Globus pallidus (tissue), 1 donor: ENCODE data around the gene AHNAK.
A peak's percentile ranks its signal among the peaks of the same experiment; 100 is the strongest.
"Not testable (repeated sequence)": the region's sequence is repeated elsewhere in the genome, so short reads cannot be mapped to it uniquely, and the experiment has no call there.

ENCODE experiments used
- DNase-seq: peaks from one replicate; pipeline ENCODE4 v3.0.0-alpha.2; 2015; ENCODE audit warnings: low spot score

Gene AHNAK, protein sequence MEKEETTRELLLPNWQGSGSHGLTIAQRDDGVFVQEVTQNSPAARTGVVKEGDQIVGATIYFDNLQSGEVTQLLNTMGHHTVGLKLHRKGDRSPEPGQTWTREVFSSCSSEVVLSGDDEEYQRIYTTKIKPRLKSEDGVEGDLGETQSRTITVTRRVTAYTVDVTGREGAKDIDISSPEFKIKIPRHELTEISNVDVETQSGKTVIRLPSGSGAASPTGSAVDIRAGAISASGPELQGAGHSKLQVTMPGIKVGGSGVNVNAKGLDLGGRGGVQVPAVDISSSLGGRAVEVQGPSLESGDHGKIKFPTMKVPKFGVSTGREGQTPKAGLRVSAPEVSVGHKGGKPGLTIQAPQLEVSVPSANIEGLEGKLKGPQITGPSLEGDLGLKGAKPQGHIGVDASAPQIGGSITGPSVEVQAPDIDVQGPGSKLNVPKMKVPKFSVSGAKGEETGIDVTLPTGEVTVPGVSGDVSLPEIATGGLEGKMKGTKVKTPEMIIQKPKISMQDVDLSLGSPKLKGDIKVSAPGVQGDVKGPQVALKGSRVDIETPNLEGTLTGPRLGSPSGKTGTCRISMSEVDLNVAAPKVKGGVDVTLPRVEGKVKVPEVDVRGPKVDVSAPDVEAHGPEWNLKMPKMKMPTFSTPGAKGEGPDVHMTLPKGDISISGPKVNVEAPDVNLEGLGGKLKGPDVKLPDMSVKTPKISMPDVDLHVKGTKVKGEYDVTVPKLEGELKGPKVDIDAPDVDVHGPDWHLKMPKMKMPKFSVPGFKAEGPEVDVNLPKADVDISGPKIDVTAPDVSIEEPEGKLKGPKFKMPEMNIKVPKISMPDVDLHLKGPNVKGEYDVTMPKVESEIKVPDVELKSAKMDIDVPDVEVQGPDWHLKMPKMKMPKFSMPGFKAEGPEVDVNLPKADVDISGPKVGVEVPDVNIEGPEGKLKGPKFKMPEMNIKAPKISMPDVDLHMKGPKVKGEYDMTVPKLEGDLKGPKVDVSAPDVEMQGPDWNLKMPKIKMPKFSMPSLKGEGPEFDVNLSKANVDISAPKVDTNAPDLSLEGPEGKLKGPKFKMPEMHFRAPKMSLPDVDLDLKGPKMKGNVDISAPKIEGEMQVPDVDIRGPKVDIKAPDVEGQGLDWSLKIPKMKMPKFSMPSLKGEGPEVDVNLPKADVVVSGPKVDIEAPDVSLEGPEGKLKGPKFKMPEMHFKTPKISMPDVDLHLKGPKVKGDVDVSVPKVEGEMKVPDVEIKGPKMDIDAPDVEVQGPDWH (N-terminal part only)

DNA sequence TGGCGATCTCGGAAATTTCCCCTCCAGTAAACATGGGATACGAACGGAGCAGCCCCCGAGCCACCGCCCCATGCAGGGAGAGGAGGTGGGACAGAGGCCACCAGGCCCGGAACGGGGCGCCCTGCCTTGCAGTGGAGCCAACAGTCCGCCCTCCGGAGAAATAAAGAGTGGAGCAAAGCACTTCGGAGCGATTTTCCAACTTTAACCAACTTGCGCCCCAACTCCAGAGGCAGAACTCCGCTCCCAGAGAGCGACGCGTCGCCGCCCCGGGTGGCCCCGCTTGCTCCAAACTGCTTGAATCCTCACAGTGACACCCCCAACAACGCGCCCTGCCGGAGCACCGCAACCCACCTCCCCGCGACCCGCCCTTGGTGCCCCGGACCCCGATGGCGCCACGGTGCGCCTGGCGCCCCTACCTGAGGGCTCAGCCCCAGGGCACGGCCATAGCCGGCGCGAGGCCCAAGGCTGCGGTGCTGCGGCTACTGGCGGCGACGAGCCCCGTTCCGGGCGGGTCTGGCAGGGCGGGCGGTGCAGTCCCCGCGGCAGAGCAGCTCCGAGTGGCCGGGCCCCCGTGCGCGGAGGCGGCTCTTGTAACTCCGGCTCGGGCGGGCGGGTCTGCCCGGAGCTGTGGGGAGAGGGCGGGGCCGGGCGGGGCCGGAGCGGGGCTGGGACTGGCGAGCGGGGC is at the start of gene AHNAK:
Gene AHNAK (minus strand): TSS at position 563 of the 685 bp plus-strand sequence. CDS start 10,708 bp downstream, outside the sequence.
- no peak for DNase-seq

DNA sequence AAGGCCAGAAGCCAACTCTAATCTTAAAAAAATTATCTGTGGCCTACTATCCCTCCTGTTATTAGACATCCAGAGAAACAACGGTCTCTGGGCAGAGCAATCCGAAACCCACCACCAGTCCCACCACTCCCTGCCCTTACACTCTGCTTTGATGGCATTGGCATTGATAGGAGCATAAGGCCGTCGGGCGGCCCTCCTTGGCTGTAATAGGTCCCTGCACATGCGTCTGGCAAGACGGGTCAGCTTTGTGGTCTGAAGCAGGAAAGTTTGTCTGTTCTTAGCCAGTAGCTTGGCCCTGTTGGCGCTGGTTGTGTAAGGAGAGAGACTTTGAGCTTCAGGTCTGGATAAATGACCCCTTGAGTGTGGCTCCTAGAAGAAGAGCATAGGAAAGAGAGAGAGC is 48.5 kb upstream of the AHNAK start:
- no peak for DNase-seq

DNA sequence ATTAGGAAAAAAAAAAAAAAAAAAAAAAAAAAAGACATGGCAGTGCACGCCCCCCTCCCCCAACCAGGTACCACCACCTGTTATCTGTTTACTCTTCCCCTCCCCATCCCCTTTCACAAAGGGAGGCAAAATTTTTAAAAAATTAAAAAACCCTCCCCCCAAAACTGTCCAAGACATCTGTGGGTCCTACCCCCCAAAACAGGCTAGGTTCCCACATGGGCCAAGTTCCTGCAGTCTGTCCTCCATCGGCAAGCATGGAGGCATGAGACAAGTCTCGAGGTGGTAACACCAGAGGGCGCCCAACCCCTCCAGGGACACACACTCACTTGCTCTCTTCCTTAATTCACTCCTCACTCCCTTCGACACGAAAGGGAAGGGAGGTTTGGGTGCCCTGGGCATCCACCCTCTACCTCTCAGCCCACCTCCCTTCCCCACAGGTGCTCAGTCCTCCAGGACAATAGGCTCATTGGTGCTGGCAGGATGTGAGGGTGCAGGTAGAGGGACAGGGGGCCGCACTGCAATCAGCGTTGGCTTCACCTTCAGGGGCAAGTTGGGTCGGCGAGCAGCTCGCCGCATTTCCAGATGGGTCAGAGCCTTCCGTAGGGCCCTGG is 46.9 kb upstream of the AHNAK start:
- DNase-seq = peak; percentile 75

DNA sequence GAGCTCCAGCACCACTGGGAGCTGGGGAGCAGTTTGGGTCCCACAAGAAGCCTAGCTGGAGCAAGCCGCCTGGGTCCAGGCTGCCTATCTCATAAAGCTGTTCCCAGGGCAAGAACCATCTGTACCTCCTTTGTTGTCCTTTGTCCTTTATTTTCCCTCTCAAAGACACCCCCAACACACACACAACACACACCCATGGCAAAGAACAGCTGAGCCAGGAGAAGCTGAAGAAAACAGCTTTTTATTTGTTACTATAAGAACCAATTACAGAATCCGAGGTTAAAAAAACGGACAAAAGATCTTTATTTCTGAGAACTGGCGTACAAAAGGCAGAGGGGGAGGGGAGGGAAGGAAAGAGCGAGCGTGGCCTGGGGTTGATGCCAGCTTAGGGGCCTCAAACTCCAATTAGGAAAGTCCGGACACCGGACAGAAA is 46.4 kb upstream of the AHNAK start:
- peak; percentile 90 for DNase-seq

DNA sequence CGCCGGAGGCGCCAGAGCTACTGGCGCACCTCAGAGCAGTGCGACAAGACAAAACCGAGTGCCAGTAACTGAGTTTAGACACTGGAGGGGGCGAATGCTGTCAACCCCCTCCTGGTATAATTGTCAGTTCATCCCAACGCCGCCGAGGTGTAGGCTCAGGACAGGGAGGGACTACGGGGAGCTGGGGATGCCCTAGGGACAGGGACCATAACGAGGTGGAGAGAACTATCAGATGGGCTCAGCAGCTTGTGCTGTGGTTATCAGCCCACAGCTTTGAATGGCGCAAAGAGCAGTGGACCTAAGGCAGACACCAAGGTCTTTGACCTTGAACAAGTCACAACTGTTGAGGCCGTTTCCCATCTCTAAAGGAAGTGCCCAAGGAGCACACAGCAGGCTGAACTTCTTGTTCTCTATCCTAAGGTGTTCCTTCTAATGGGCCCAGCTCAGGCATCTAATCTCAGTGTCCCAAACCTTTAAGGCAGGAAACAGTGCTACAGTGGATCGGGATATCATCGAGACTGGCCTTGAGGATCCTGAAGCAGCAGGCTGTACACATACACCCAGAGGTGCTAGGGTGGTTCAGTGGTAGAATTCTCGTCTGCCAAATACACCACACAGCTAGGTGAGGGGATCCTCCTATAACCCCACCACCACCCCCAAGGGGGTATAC is 45.7 kb upstream of the AHNAK start:
- DNase-seq = no peak

DNA sequence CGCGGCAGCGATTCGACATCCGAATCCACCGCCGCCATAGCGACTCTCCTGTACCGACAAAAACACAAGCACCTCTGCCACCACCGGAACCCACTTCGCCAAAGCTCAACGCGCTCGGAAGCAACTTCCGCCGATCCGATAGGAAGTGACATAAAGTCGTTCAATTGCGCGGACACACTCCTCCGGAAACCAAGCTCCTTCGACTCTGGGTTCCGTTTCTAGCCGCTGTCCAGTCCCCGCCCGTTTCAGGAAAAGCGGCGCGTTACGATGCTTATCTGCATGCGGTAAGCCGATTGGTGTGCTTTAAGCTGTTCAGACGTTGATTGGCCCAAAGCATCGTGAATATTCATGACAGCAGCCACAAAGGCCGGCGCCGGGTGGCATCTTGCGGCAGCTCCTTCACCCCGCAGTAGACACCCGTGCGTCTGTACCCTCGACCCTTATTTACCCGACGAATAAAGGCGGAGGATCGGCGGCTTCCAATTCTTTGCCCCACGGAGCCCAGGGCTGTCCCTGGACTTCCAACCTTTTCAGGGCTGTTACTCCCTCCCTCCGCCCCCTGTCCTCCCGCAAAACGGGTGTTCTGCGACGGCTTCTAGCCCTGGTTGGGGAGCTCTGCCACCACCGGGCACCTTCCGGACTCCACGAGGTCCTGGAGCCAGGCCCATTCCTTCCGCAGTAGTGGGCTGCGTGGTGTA is 45.0 kb upstream of the AHNAK start, which contains the start of gene TUT1:
Gene TUT1 (minus strand): TSS at position 76 of the 698 bp plus-strand sequence. CDS start 38 bp downstream, at position 38.
- DNase-seq = peak; percentile 99

DNA sequence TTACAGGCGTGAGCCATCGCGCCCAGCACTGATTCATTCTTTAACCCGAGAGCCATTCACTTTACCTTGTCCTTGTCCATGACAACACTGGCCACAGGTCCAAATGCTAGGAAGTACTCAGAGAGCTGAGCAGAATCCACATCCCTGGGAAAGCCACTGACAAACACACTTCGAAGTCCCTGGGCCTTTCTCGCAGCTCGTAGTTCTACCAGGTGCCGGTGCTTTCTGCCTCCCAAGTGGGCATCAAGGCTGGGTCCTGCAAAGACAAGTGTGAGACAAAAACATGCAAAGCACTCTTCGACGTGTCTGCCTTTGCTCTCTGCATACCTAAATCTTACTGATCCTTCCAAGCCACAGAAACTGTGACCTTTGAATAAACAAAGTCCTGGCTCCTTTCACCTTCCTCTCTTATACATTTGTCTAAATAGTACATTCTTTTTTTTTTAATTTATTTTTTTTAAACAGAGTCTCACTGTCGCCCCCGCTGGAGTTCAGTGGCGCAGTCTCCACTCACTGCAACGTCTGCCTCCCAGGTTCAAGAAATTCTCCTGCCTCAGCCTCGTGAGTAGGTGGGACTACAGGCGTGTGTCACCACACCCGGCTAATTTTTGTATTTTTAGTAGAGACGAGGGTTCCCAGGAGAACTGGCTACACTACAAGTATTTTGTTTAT is 42.5 kb upstream of the AHNAK start:
- DNase-seq = no peak

DNA sequence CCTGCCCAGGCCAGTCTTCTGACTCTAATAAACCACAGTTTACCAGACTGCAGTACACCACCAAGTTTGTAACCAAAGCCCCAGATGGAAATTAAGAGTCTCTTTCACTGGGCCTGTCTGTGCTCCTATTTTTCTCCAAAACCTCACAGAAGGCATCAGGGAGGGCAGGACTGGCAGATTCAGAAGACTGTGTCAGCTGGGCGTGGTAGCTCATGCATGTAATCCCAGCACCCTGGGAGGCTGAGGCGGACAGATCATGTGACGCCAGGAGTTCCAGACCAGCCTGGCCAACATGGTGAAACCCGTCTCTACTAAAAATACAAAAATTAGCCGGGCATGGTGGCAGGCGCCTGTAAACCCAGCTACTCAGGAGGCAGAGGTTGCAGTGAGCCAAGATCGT is 38.8 kb upstream of the AHNAK start:
- not testable (repeated sequence) for DNase-seq

DNA sequence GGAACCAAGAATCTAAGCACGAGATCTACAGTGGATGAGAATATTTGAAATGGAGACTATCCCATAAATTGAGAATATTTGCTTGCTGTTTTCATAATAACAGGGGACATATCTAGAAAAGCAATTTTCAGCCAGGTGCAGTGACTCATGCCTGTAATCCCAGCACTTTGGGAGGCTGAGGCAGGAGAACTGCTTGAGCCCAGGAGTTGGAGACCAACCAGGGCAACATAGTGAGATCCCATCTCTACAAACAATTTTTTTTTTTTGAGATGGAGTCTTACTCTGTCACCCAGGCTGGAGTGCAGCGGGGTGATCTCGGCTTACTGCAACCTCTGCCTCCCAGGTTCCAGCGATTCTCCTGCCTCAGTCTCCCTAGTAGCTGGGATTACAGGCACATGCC is 35.1 kb upstream of the AHNAK start:
- not testable (repeated sequence) for DNase-seq

DNA sequence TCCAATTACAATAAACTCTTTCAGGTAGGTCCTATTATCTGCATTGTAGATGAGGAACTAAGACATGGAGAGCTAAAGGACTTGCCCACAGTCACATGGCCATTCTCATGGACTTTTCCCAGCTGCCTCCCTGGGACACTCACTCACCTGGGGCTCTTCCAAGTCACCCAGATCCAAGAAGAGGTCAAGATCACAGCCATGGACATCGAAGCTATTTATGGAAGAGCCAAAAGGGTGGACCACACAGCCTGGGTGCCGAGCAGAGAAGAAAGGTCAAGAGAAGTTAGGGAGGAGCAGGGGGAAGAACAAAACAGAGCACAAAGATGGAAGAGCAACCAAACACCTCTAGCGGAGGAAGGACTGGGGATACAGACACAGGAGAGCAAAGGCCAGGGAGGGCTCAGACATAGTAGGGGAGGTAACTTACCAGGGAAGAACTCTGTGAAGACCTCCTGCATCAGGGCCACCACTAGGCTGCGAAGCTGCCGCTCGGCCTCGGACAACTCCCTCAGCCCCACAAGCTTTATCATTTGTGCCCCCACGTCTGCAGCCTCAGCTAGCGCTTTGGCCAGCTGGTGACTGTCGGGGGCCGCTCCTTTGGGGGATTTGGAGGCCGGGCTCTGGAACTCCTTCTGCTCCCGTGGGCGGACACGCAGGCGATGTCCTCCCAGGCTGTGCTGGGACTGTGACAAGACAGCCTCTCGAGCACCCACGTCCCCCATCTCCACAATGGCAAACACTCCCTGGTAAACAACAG is 34.5 kb upstream of the AHNAK start:
- no peak for DNase-seq

DNA sequence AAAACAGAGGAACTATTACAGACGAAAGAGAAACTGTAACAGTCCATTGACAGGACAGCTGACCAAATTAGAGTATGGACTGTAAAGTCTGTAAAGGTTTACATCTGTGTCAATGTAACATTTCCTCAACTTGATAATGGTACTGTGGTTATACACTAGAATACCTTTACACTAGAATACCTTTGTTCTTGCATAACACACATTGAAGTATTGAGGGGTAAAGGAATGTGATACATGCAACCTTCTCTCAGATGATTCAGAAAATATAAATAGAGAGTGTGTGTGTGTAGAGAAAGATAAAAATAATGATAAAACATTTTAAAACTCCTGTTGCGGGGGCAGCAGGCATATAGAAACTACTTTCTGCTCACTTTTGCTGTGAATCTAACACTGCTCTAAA is 32.6 kb upstream of the AHNAK start:
- DNase-seq = no peak

DNA sequence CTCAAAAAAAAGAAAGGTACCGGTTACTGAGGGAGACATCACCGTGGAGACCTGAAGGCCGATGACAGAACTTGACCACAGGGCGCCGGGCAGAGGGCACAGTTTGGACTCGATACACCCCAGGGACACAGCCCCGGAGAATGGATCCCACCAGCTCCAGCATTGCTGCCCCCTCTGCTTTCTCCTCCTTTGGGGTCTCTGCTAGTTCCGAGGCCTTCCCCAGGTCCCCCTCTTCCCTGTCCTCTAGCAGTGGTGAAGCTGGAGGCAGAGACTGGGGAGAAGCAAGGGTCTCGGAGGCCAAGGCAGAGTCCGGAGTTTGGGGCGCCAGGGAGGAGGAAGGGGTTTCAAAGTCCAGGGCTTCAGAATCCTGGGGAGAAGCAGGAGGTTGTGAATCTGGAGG is 31.9 kb upstream of the AHNAK start:
- DNase-seq = no peak

DNA sequence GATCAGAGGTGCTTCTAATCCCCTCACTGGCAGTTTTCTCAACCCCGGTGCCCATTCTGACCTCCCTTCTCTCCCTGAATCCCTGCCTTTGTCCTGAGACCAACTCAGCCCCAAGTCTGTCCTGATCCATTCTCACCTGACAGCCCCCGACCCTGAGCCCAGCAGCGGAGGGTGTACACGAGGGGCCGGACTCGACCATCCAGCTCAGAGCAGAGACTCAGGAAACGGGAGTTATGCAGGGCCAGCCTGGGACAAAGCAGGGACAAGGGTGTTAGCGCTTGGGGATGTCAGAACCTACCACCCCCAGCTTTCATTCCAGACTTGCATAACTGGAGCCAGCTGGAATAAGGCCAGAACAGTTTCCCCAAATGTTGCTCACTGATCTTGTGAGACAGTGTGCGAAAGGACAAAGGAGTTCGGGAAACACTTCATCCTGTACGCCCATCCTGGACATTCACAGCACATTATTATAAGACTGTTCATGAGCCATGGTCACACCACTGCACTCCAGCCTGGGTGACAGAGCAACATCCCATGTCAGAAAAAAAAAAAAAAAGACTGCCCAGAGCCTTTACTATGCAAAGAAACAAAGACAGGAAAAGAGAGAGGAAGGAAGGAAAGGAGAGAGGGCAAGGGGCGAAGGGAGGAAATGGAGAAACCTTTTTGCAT is 30.6 kb upstream of the AHNAK start:
- DNase-seq = no peak

DNA sequence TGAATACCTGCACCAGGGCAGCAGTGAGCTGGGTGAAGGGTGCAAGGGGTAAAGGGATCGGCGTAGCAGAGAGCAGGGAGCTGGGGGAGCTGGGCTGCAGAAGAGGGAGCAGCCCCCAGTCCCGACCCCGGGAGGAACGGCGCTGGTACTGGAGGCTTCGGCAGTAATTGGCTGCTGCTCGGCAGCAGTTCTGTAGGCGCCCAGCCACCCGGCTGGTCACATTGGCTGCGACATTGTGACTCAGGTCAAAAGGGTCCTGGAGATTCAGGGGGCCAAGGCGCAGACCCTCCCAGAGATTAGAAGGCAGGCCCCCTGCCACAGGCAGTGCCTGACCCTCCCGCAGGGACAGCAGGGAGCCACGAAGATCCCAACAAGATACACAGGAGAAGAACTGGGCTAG is 29.2 kb upstream of the AHNAK start:
- no peak for DNase-seq

DNA sequence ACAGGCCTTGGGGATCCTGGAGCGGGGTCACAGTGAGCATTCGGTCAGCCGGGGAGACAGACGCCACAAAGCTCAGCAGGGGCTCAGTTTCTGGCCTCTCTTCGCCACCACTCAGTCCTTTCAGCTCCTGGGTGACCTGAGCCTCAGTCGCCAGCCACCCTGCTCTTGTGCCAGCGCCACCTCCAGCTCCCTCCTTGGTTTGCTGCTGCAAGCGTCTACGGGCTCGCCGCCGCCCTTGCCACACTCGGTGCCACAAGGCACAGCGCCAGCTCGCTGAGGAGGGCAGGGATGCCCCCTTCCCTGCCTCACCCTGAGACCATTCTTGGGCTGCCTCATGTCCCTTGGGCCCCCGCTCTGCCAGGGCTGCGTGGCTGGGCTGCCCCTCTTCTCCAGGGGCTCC is 28.6 kb upstream of the AHNAK start:
- DNase-seq = no peak

DNA sequence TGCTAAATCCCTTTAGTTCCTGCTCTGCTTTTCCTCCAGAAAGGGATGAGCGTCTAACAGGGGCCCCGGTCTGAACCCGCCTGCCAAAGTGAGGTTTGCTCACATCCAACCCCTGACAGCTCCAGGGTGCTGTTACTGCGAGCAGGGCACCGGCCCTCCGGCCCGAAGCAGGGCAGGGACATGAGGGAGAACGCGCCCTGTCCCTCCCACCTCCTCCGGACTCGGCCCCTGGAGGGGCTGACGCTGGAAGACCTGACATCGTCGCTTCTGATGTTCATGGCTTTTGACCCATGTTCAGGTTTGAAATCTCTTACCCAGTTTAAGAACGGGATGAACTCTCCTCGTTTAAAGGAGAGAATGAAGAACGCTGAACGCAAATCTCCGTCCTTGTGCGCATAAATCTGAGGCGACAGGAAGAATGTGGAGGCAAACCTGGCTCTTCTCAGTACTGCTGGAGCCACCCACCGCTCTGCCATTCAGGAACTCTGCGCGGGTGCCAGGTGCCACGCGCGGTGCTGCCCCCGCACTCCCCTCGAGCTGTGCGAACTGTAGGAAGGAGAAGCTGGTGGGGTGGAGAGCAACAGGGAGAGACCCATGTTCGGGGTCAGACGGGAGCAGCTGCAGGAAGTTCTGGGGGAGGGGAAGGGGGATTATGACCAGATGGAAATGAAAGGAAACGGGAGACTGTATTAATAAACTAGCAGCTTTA is 27.9 kb upstream of the AHNAK start:
- no peak for DNase-seq
